ENCODE data around the gene CCNB1IP1. TPM values are rescaled to one million over a fixed set of nuclear protein-coding genes. Genes with fewer than 3 reads are reported as not detected.

The CCNB1IP1 gene
- total and polyA plus RNA-seq, 2 of the 4 experiments (the other 2 are of a cell fraction): 27.5 to 34.6 TPM

DNA sequence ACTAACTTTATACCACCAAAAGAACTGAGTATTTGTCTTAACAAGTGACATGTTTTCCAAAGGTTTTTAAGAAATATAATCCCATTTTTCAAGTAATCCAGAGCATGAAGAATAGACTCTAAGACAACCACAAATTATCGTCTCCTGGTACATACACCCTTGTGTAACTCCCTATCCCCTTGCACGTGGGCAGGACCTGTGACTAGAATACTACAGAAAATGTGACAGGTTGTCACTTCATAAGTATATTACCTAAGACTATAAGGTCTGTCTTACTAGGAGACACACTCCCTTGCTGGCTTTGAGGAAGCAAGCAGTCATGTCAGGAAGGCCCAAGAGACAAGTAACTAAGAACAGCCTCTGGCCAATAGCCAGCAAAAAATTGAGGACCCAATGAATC lies 19.1 kb downstream of the CCNB1IP1 start:
- ChIA-PET CTCF (no interaction called here), POLR2A (ENCODE audit: unreplicated experiment) (no interaction called here)
- Histone ChIP-seq H3K36me3 (ENCODE audit: control insufficient read depth, insufficient read depth, low read length) (peaks cover 32% of the 10 kb centered on the region), H3K9me3 (ENCODE audit: control insufficient read depth, insufficient read depth, low read length) (no peaks in the 10 kb centered on the region), H3K23ac (ENCODE audit: low read depth, low read length) (no peak overlapping the region), H2BK5ac (ENCODE audit: low read depth, low read length, poor library complexity, severe bottlenecking) (no peak overlapping the region), H3K4me3 (ENCODE audit: insufficient read depth, low read depth, low read length) (no peak overlapping the region), H3K79me1 (ENCODE audit: low read depth in 1 of 2, low read length in 2 of 2) (peaks cover 3 to 6% of the 10 kb centered on the region in 2 experiments; a peak in 1 of 4 replicates), H3K4ac (ENCODE audit: low read depth, low read length) (no peak overlapping the region), H2AFZ (replicated peaks; ENCODE audit: low read length, poor library complexity) (no peak overlapping the region), H4K20me1 (ENCODE audit: insufficient read depth, low read length) (no peaks in the 10 kb centered on the region; the same call in 1 of the 2 replicates), H3K9me1 (ENCODE audit: insufficient read depth, low read length) (no peaks in the 10 kb centered on the region), H3K4me2 (ENCODE audit: low read depth, low read length) (no peak overlapping the region), H2AK9ac (replicated peaks; ENCODE audit: low read depth, low read length, poor library complexity) (no peak overlapping the region), H2BK120ac (ENCODE audit: low read depth, low read length) (no peak overlapping the region), H3K27ac (ENCODE audit: insufficient read depth, low read length) (no peak overlapping the region), H3K18ac (ENCODE audit: low read depth, low read length) (no peak overlapping the region), H3K56ac (ENCODE audit: extremely low read depth, insufficient read depth, low read length) (no peak overlapping the region), H4K8ac (ENCODE audit: low read depth in 2 of 2, low read length in 2 of 2) (no peak overlapping the region), H2BK20ac (ENCODE audit: low read depth, low read length) (no peak overlapping the region), H3K14ac (replicated peaks; ENCODE audit: low read depth, low read length) (no peak overlapping the region), H2BK15ac (ENCODE audit: low read depth, low read length) (no peak overlapping the region), H3K27me3 (ENCODE audit: control insufficient read depth, insufficient read depth, low read length) (no peaks in the 10 kb centered on the region), H3K9ac (ENCODE audit: low read depth, low read length) (no peak overlapping the region), H4K5ac (ENCODE audit: low read depth, low read length) (no peak overlapping the region), H2AK5ac (ENCODE audit: low read depth, low read length) (no peak overlapping the region), H4K91ac (ENCODE audit: insufficient read depth, low read depth, low read length) (no peak overlapping the region), H3K4me1 (ENCODE audit: control insufficient read depth, insufficient read depth, low read length) (no peaks in the 10 kb centered on the region)
- intact Hi-C loops (cut with micrococcal nuclease): loop anchor here (10.0 kb wide), 1 partner anchor 81 kb away; no protein-coding TSS in a partner anchor
- ATAC-seq (ENCODE audit: low read depth): no peak
- WGBS, 2 experiments (ENCODE audit: extremely low coverage in 2 of 2, insufficient read length in 1 of 2): no CpG with 5 or more reads among the region's 2 CpGs
- dilution Hi-C loops (cut with HindIII; ENCODE audit: low sequenced_read_pairs, unreplicated experiment): no loop called here
- BruUV-seq (replicated peaks): no TSS peak
- TF ChIP-seq MAFK (IDR thresholded peaks at IDR 0.05; ENCODE audit: low read depth, low read length): no peak
- no peak for TF ChIP-seq CTCF (conservative IDR thresholded peaks at IDR 0.05; ENCODE audit: low read depth, low read length)
- no peak for TF ChIP-seq MAZ (IDR thresholded peaks at IDR 0.05; ENCODE audit: borderline replicate concordance, low read depth, low read length)
- no peak for TF ChIP-seq MXI1 (IDR thresholded peaks at IDR 0.05; ENCODE audit: borderline replicate concordance, low read depth, low read length)
- no peak for TF ChIP-seq CEBPB (IDR thresholded peaks at IDR 0.05; ENCODE audit: low read depth, low read length)
- TF ChIP-seq RAD21 (IDR thresholded peaks at IDR 0.05; ENCODE audit: low read length): no peak
- TF ChIP-seq ELK1 (IDR thresholded peaks at IDR 0.05; ENCODE audit: borderline replicate concordance, low read depth, low read length): no peak
- TF ChIP-seq POLR2A (IDR thresholded peaks at IDR 0.05; ENCODE audit: low read depth, low read length): no peak
- no peak for TF ChIP-seq FOS (IDR thresholded peaks at IDR 0.05; ENCODE audit: low read depth, low read length)
- no peak for TF ChIP-seq SMC3 (IDR thresholded peaks at IDR 0.05; ENCODE audit: low read depth, low read length)
- no peak for TF ChIP-seq RFX5 (IDR thresholded peaks at IDR 0.05; ENCODE audit: low read depth, low read length)
- TF ChIP-seq RCOR1 (IDR thresholded peaks at IDR 0.05; ENCODE audit: insufficient replicate concordance, low read length): no peak
- TF ChIP-seq USF2 (IDR thresholded peaks at IDR 0.05; ENCODE audit: low read depth, low read length): no peak
- TF ChIP-seq NFE2L2 (IDR thresholded peaks at IDR 0.05; ENCODE audit: low read depth, low read length): no peak
- TF ChIP-seq BHLHE40 (IDR thresholded peaks at IDR 0.05; ENCODE audit: low read depth, low read length): no peak
- in situ Hi-C loops (cut with MboI; ENCODE audit: low sequenced_read_pairs): no loop called here
- DNase-seq: no peak

Measured in IMR-90 (cell line).